Left hindlimb (tissue), 1 donor: Measurements from ENCODE around the gene LRRC8D.
"Not testable (repeated sequence)": the region's sequence is repeated elsewhere in the genome, so short reads cannot be mapped to it uniquely, and the experiment has no call there.

Experiments used
- DNase-seq: peaks from one replicate; pipeline ENCODE4 v3.0.0-alpha.2; 2018

LRRC8D gene

DNA sequence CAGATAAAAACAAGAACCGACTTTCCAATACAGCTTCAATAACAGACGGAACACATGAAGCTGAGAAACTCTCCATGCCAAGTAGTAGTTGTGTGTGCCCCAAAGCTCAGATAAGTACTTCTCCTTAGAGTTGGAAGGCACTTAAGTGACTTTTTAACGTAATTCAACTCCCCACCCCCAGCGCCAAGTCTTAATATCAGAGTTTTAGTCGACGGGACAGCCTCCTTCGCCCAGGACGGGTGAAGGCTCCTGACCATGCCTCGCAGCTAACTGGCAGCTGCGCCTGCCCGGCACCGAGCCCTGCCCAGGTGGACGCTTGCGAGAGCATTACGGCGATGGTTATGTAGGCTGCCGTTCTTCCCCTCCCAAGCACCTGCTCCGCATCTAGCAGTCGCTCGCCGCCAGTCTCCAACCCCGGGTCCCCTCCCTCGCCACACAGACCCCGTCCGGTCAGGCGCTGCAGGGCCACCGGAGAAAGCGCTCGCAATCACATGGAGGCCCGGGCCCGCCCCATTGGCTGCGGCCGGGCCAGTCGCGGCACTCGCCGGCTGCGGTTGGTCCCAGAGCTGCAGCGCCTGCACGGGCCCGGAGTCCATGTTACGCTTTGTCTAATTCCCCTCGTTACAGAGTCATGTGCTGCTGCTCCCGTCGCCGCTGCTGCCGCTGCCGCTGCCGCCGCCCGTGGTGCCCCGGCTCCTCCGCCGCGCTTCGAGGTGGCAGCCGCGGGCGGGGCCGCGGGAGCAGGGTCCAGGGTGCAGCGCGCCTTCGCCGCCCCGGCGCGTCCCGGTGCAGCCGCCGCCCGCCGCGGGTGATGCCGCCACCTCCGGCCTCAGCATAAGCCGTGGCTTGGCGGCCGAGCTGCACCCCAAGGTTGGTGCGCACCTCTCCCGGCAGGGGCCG is at the start of gene LRRC8D:
LRRC8D (plus strand) TSS at position 611 of the 900 bp plus-strand sequence. CDS start 112,037 bp downstream, outside the sequence.
- peak; percentile 76 for DNase-seq

DNA sequence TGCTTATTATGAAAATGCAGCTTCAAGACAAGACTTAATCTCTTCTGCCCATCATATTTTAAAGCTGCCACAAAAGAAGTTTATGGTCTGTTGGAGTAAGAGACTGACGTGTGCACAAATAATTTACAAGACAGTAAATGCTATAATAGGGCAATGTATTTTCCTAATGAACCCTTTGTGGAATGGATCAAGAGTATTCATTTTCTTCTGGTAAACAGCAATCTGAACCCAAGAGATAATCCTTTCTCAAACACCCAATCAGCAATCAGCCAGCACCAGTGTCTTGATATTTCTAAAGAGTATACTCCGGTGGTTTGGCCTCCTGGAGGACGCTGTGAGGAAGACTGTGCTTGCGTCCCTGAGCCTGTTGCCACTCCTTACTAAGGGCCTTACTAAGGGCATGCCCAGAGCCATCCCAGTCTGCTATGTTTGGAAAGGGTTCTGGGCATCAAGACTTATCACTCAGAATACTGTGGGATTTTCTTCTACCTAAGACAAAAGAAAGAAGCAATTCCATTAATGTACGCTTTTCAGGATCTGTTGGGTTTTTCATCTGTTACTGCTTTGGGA is 48.8 kb upstream of the LRRC8D start:
- no peak for DNase-seq

DNA sequence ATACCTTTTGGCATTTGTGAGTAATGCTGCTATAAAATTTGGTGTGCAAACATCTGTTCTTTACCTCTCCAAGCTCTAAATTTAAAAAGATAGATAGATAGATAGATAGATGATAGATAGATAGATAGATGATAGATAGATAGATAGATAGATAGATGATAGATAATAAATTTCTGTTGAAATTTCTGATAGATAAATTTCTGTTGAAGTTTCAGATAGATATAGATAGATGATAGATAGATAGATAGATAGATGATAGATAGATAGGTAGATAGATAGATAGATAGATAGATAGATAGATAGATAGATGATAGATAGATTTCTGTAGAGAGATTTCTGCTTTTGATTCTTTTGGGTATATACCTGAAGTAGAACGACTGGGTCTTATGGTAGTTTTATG is 44.7 kb upstream of the LRRC8D start:
- DNase-seq: not testable (repeated sequence)

DNA sequence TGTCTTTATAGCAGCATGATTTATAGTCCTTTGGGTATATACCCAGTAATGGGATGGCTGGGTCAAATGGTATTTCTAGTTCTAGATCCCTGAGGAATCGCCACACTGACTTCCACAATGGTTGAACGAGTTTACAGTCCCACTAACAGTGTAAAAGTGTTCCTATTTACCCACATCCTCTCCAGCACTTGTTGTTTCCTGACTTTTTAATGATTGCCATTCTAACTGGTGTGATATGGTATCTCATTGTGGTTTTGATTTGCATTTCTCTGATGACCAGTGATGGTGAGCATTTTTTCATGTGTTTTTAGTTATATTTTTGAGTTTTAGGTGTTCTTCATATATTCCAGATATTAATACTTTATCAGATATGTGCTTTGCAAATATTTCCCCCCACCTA is 43.6 kb upstream of the LRRC8D start:
- not testable (repeated sequence) for DNase-seq

- DNase-seq: no peak
Measured at GRCh38 chr1:89779151-89779940, 41.5 kb upstream of the LRRC8D start.

DNA sequence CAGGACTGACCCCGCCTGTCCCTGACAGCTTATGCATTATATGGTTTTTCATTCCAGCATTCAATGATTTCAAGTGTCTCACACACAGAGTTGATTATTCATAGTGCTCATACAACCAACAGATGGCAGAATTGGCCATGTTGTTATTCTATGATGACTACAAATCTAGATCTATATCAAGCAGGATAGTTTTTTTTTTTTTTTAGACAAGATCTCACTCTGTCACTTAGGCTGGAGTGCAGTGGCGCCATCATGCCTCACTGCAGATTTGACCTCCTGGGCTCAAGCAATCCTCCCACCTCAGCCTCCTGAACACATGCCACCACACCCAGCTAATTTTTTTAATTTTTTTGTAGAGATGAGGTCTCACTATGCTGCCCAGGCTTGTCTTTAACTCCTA is 40.1 kb upstream of the LRRC8D start:
- DNase-seq: no peak

- no peak for DNase-seq
Measured at GRCh38 chr1:89781494-89782126, 39.2 kb upstream of the LRRC8D start.

- no peak for DNase-seq
Measured at GRCh38 chr1:89786628-89787214, 34.1 kb upstream of the LRRC8D start.

DNA sequence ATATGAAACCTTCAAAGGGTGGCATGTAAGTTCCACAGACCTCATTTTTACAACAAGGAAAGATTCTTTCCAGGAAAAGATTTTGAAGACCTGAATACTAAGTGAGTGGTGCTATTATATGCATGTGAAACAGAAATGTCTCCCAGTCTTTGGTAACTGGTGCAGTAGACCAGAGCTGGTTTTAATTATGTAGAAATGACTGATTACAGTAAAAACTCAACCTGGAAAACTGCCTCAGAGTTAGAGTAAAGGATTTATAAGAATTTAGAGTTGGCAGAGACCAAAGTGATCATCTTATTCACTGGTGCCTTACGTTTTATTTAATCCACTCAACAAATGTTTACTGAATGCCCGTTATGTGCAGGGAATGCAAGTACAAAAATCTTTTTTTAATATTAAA is 30.2 kb upstream of the LRRC8D start:
- DNase-seq: no peak

DNA sequence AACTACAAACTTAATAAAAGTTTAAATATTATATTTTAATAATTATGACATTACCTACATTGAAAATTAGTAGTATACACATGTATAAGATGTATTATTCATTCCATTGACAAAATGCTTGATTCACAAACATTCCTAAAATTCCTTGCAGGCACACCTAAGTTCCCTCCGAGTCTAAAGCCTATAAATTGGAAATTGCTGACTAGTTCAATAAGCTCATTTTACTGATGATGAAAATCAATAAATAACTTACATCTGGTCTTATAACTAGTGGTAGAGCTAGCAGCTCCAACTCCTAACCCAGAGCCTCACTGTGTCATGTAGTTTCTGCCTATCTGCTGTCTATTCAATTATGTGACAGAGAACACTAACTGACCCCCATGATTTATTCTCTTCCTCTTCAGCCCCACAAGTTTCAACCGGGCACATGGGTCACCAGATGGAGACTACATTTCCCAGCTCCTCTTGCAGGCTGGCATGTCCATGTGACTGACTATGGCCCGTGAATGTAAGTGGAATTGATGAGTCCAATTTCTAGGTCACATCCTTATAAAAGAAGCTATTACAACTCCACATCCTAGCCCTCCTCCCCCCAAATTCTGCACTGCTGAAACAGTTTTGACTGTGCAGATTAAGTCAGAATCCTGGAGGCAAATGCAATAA is 29.6 kb upstream of the LRRC8D start:
- DNase-seq: no peak

DNA sequence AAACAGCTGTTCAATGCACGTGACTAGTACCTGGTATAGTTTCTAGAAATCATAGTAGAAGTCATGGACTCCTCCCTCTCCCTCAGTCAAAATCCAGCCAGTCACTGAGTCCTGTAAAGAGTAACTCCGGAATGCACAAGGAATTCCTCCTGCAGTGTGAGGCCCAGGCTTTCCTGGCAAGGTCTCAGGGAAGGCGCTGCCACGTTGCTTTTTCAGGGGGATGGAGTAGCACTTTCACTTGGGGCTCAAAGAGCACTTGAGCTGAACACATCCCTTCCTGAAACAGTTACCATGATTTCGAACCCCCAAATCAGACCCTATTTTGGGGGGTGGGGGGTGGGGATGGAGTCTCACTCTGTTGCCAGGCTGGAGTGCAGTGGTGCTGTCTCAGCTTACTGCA is 26.4 kb upstream of the LRRC8D start:
- no peak for DNase-seq

DNA sequence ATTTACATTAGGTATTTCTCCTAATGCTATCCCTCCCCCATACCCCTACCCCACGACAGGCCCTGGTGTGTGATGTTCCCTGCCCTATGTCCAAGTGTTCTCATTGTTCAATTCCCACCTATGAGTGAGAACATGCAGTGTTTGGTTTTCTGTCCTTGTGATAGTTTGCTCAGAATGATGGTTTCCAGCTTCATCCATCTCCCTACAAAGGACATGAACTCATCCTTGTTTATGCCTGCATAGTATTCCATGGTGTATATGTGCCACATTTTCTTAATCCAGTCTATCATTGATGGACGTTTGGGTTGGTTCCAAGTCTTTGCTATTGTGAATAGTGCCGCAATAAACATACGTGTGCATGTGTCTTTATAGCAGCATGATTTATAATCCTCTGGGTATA is 25.3 kb upstream of the LRRC8D start:
- DNase-seq: not testable (repeated sequence)

- DNase-seq: not testable (repeated sequence)
Measured at GRCh38 chr1:89797876-89798275, 23.0 kb upstream of the LRRC8D start.

DNA sequence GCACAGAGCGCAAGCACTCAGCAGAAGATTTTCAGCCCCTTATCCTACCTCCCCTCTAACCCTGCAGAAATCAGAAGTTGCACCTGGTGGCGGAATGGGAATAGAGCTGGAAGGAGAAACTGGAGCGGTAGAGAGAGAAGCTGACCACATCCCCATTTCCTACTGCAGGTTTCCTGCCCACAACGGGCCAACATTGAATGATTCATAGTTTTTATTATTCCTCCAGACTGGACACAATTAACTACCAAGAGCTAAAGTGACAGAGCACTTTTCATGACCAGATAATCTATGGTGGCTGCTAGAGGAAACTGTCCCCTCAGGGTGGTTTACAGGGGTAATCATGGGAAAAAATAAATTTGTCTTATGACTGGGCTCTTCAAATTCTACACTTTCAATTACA is 21.3 kb upstream of the LRRC8D start:
- DNase-seq: no peak

- no peak for DNase-seq
Measured at GRCh38 chr1:89800022-89800655, 20.7 kb upstream of the LRRC8D start.

- no peak for DNase-seq
Measured at GRCh38 chr1:89800718-89801117, 20.1 kb upstream of the LRRC8D start.

- no peak for DNase-seq
Measured at GRCh38 chr1:89802051-89802450, 18.8 kb upstream of the LRRC8D start.

DNA sequence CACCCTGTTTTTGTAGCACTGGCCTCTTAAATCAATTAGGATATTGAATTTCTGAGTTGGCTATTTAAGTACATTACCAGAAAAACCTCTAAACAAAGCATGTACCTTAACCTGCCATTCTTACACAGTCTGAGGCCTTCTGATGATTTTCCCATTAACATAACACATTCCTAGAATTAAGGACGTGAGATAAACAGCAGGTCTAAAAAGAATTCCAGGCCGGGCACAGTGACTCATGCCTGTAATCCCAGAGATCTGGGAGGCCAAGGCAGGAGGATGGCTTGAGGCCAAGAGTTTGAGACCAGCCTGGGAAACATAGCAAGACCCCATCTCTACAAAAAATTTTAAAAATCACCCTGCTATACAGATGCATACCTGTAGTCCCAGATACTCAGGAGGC is 18.0 kb upstream of the LRRC8D start:
- no peak for DNase-seq

DNA sequence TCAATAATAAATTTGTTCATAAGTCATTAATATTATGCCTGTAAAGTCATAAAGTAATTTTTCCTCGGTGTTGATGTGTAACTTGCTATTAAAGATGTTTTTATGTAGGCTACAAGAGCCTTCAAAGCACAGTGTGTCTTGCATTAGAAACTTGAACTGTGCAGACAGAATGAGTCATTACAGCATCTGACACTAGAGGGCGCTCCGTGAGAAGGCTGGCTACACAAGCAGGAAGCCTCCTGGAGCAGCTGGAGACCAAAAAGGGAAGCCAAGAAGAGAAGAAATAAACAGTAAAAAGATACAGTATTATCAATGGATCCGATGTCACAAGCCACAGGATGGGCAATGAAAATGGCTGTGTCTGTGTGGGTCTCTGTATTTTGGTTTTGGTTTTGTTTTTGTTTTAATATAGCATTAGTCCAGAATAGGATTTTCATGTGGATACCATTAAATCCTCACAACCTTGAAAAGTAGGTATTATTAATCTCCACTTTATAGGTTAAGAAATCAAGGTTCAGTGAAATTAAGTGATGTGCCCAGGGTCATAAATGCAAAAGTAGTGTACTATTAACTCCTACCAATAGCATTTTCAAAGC is 16.1 kb upstream of the LRRC8D start:
- DNase-seq: peak; percentile 82

GRCh38 chr1:89806616-89807015 is 14.2 kb upstream of the LRRC8D start:
- no peak for DNase-seq

- DNase-seq: no peak
Measured at GRCh38 chr1:89807503-89807902, 13.3 kb upstream of the LRRC8D start.
